GM18499 (cell line): ENCODE results near the gene ARMC5.
"Not testable (repeated sequence)": the region's sequence is repeated elsewhere in the genome, so short reads cannot be mapped to it uniquely, and the experiment has no call there.

Experiments used
- ATAC-seq: cut with Tn5 transposase; IDR thresholded peaks from one replicate; pipeline ENCODE4 v1.9.1; 2021; ENCODE audit warnings: moderate number of reproducible peaks; ENCODE audit not compliant: insufficient read depth, unreplicated experiment

Gene ARMC5, protein sequence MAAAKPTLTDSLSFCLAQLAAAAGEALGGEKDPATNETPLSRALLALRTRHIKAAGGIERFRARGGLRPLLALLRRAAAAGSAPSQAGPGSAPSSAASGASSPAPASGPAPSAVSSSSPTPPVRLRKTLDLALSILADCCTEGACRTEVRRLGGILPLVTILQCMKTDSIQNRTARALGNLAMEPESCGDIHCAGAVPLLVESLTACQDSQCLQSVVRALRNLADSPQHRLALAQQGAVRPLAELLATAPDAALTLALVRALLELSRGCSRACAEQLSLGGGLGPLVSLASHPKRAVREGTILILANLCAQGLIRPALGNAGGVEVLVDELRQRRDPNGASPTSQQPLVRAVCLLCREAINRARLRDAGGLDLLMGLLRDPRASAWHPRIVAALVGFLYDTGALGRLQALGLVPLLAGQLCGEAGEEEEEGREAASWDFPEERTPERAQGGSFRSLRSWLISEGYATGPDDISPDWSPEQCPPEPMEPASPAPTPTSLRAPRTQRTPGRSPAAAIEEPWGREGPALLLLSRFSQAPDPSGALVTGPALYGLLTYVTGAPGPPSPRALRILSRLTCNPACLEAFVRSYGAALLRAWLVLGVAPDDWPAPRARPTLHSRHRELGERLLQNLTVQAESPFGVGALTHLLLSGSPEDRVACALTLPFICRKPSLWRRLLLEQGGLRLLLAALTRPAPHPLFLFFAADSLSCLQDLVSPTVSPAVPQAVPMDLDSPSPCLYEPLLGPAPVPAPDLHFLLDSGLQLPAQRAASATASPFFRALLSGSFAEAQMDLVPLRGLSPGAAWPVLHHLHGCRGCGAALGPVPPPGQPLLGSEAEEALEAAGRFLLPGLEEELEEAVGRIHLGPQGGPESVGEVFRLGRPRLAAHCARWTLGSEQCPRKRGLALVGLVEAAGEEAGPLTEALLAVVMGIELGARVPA

GRCh38 chr16:31458844-31459686 is at the start of gene ARMC5:
Gene ARMC5 (plus strand): TSS chr16:31459501. CDS start chr16:31459525, 24 bp downstream.
- peak; percentile 62 for ATAC-seq

- ATAC-seq, result no peak
Observed at GRCh38 chr16:31410082-31410481, 49.2 kb upstream of the ARMC5 start.

DNA sequence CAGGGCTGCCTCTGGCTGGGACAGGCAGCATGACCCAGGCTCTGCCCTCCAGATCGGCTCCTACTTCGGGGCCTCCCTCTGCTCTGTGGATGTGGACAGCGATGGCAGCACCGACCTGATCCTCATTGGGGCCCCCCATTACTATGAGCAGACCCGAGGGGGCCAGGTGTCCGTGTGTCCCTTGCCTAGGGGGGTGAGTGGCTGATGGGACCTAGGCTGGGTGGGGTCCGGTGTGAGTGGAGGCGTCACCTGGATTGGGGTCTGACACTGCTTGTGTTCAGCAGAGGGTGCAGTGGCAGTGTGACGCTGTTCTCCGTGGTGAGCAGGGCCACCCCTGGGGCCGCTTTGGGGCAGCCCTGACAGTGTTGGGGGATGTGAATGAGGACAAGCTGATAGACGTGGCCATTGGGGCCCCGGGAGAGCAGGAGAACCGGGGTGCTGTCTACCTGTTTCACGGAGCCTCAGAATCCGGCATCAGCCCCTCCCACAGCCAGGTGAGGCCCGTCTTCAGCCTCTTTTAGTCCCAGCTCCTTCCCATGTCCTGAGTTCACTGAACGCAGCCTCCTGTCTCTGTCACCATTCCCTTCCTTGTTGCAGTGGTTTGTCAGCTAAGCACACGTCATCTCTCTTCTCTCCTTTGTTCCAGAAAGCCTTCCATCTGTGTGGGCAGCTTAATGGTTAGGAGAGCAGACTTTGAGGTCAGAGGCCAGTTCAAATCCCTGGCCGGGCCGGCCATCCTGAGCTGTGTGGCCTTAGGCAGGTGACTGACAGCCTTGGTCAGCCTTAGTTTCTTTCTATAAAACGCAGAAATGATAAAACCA is 48.1 kb upstream of the ARMC5 start:
- ATAC-seq, result no peak

GRCh38 chr16:31412750-31413149 is 46.6 kb upstream of the ARMC5 start:
- no peak for ATAC-seq

DNA sequence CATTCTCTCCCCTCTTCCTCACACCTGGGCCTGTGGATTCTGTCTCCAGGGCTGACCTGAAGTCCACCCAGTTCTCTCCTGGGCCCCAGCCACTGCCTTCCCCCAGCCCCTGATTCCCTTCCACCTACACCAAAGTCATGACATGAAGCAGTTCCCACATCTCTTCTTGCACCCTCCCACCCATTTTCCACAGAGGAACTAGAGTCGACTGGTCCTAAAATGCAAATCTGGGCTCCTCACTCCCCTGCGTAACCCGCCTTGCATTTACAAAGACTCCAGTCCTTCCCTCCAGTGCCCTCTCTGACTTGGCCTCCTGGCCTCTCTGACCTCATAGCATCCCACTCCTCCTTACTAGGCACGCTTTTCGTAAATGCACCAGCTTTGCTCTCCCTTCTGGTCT is 45.9 kb upstream of the ARMC5 start:
- no peak for ATAC-seq

DNA sequence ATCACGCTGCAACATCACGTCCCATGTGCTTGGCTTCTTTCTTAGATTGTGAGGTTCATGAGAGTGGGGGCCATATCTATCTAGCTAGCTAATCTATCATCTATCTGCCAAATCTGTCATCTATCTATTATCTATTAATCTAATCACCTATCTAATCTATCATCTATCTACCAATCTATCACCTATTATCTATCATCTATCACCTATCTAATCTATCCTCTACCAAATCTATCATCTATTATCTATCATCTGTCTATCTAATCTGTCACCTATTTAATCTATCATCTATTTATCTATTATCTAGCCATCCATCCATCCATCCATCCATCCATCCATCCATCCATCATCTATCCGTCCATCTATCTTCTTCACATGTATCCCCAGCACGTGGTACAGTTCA is 45.4 kb upstream of the ARMC5 start:
- no peak for ATAC-seq

GRCh38 chr16:31414706-31415105 is 44.6 kb upstream of the ARMC5 start:
- no peak for ATAC-seq

- no peak for ATAC-seq
Observed at GRCh38 chr16:31416371-31416770, 42.9 kb upstream of the ARMC5 start.

- ATAC-seq, result not testable (repeated sequence)
Observed at GRCh38 chr16:31417036-31417435, 42.3 kb upstream of the ARMC5 start.

GRCh38 chr16:31417916-31418315 is 41.4 kb upstream of the ARMC5 start:
- no peak for ATAC-seq

- no peak for ATAC-seq
Observed at GRCh38 chr16:31420037-31420436, 39.3 kb upstream of the ARMC5 start.

GRCh38 chr16:31421587-31421986 is 37.7 kb upstream of the ARMC5 start:
- ATAC-seq, result no peak

DNA sequence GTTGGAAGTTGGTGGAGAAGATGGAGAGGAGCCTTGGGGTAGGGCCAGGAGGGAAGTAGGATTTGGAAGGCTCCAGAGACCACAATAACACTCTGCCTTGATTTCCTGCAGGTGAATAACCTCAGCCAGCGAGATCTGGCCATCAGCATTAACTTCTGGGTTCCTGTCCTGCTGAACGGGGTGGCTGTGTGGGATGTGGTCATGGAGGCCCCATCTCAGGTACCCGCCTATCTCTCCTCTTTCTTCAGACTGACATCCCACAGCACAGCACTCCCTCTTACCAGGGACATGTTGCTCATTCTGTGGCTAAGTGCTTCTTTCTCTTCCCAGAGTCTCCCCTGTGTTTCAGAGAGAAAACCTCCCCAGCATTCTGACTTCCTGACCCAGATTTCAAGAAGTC is 36.1 kb upstream of the ARMC5 start:
- ATAC-seq, result no peak

GRCh38 chr16:31423801-31424200 is 35.5 kb upstream of the ARMC5 start:
- no peak for ATAC-seq

DNA sequence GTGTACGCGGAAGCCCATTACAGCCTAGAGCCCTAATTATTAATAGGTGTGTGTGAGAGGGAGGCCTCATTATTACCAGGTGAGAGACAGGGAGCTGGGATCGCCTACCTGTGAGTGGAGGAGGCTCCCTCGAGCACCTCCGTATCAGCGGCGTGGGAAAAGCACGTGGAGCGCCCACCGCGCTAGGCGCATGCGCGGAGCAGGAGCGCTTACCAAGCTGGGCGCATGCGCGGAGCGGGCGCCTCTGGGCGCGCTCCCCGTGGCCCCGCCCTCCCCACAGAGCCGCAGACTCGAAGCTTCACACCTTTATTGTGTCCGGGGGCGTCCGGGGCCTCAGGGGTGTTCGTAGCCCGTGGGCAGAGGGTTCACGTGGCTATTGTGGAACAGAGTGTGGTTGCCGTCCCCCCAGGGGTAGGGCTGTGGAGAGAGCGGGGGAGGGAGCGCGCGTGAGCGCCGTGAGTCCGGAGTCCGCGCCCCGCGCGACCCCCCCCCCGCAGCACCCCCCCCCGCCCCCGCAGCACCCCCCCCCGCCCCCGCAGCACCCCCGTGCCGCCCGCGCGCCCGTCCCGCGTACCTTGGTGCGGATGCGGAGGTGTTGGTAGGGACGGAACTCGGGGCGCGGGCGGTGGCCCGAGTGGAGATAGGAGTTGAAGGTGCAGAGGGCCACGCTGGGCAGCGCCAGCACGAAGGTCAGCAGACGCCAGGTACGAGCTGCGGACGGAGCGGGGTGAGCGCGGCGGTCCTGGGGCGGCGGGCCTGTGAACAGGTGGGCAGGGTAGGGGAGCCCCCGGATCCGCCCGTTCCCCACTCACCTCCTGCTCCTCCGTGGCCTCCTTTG is 31.6 kb upstream of the ARMC5 start:
- ATAC-seq, result no peak

- ATAC-seq, result no peak
Observed at GRCh38 chr16:31428279-31428597, 31.1 kb upstream of the ARMC5 start, which contains the start of gene COX6A2. Gene COX6A2 (minus strand): TSS chr16:31428360. CDS start chr16:31428325, 35 bp downstream.

GRCh38 chr16:31428638-31429247 is 30.6 kb upstream of the ARMC5 start:
- no peak for ATAC-seq

GRCh38 chr16:31429314-31429713 is 30.0 kb upstream of the ARMC5 start:
- ATAC-seq, result no peak
